Measurements from ENCODE around the gene ATP2C2. TPM values are rescaled to one million over a fixed set of nuclear protein-coding genes. Genes with fewer than 3 reads are reported as not detected.

The ATP2C2 gene
- polyA plus RNA-seq, 1 of the 3 experiments (the other 2 are of a cell fraction): 0.33 TPM

DNA sequence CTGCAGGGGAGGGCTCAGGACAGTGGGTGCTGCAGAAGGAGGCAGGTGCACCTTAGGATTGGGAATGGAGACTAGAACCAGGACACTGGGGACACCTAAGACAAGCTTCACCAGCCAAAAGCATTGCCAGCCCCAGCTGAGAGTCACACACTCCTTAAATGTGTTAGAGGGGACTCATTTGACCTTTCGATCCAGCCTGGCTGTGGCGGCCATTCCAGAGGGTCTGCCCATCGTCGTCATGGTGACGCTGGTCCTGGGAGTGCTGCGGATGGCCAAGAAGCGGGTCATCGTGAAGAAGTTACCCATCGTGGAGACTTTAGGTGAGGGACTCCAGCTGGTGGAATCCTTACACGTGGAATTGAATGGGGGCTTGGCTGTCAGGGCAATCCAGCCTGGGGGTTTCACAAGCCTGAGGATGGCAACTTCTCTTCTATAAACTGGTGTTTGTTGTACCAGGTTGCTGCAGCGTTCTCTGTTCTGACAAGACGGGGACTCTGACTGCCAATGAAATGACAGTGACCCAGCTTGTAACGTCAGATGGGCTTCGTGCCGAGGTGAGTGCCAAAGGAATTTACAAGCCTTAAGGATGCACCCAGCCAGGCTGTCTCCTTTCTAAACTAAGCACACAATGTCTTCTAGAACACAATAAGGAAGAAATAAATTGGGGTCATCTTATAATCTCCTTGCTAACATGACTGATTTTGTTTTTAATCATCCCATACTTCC lies 70.8 kb downstream of the ATP2C2 start (continued):
- no peak for TF ChIP-seq YY1 (IDR thresholded peaks at IDR 0.05; ENCODE audit: low read depth)
- no peak for TF ChIP-seq SIN3A (IDR thresholded peaks at IDR 0.05; ENCODE audit: borderline replicate concordance, low read depth, low read length)
- TF ChIP-seq NFIC (IDR thresholded peaks at IDR 0.05; ENCODE audit: borderline replicate concordance): no peak
- TF ChIP-seq ELF1 (IDR thresholded peaks at IDR 0.05): no peak
- no peak for TF ChIP-seq IRF3 (IDR thresholded peaks at IDR 0.05; ENCODE audit: low read depth, low read length)

GRCh38 chr16:84442416-84443145 lies 74.2 kb downstream of the ATP2C2 start:
- no peaks in the 10 kb centered on the region for H4K20me1 ChIP-seq (ENCODE audit: insufficient read depth)
- no peak overlapping the region for H3K4me3 ChIP-seq (ENCODE audit: low read depth in 2 of 2, low read length in 1 of 2)
- no peak overlapping the region for H3K9ac ChIP-seq
- DNase-seq: no peak
- H3K27ac ChIP-seq (ENCODE audit: low read depth in 2 of 2, low read length in 1 of 2): no peak overlapping the region
- no peaks in the 10 kb centered on the region for H3K79me2 ChIP-seq (ENCODE audit: insufficient read depth)
- H3K27me3 ChIP-seq (ENCODE audit: insufficient read depth): peaks cover 11% of the 10 kb centered on the region; the same call in 1 of the 2 replicates
- CTCF ChIA-PET: interaction anchor here (1.0 kb wide), 1 partner anchor 41 kb away, joined by 3 read pairs; no protein-coding TSS in a partner anchor
- H3K36me3 ChIP-seq (replicated peaks in 1 of 2; ENCODE audit: control insufficient read depth in 1 of 2, insufficient read depth in 2 of 2, low read length in 1 of 2): no peaks in the 10 kb centered on the region
- POLR2A ChIA-PET: no interaction called here
- no peak overlapping the region for H3K4me2 ChIP-seq
- peaks cover 0 to 5% of the 10 kb centered on the region in 2 experiments; a peak in 1 of 4 replicates for H3K4me1 ChIP-seq (ENCODE audit: control insufficient read depth in 1 of 2, insufficient read depth in 2 of 2, low read depth in 1 of 2, low read length in 1 of 2)
- no peak for TF ChIP-seq NFIC (IDR thresholded peaks at IDR 0.05; ENCODE audit: borderline replicate concordance)
- no peak for TF ChIP-seq SIN3A (IDR thresholded peaks at IDR 0.05; ENCODE audit: borderline replicate concordance, low read depth, low read length)
- no peak for TF ChIP-seq IRF3 (IDR thresholded peaks at IDR 0.05; ENCODE audit: low read depth, low read length)
- no peak for TF ChIP-seq MXI1 (IDR thresholded peaks at IDR 0.05; ENCODE audit: low read depth, low read length)
- TF ChIP-seq MEF2A (IDR thresholded peaks at IDR 0.05; ENCODE audit: borderline replicate concordance, low read depth): no peak
- TF ChIP-seq JUND (IDR thresholded peaks at IDR 0.05): no peak
- TF ChIP-seq FOXM1 (IDR thresholded peaks at IDR 0.05; ENCODE audit: low read depth): no peak
- no peak for TF ChIP-seq FOXJ3 (CRISPR knock-in tag; IDR thresholded peaks at IDR 0.05)
- TF ChIP-seq EP300 (IDR thresholded peaks at IDR 0.05; ENCODE audit: borderline replicate concordance in 1 of 2, low read depth in 1 of 2, low read length in 1 of 2): no peak
- no peak for TF ChIP-seq TCF12 (IDR thresholded peaks at IDR 0.05)
- TF ChIP-seq, protein P1, sequence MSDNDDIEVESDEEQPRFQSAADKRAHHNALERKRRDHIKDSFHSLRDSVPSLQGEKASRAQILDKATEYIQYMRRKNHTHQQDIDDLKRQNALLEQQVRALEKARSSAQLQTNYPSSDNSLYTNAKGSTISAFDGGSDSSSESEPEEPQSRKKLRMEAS (IDR thresholded peaks at IDR 0.05; ENCODE audit: low read depth): no peak
- TF ChIP-seq RAD21 (IDR thresholded peaks at IDR 0.05; ENCODE audit: low read length): no peak
- TF ChIP-seq REST (IDR thresholded peaks at IDR 0.05; ENCODE audit: low read depth, low read length): no peak
- no peak for TF ChIP-seq RXRA (IDR thresholded peaks at IDR 0.05; ENCODE audit: borderline replicate concordance, low read depth)
- TF ChIP-seq, protein P2, sequence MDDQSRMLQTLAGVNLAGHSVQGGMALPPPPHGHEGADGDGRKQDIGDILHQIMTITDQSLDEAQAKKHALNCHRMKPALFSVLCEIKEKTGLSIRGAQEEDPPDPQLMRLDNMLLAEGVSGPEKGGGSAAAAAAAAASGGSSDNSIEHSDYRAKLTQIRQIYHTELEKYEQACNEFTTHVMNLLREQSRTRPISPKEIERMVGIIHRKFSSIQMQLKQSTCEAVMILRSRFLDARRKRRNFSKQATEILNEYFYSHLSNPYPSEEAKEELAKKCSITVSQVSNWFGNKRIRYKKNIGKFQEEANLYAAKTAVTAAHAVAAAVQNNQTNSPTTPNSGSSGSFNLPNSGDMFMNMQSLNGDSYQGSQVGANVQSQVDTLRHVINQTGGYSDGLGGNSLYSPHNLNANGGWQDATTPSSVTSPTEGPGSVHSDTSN (IDR thresholded peaks at IDR 0.05): no peak
- H3F3A ChIP-seq (replicated peaks; ENCODE audit: insufficient read depth): peaks cover 9% of the 10 kb centered on the region
- WGBS (ENCODE audit: low lambda C conversion rate): 70% methylated on average over 13 of the region's 19 CpGs
- no peaks in the 10 kb centered on the region for H3K9me2 ChIP-seq
- H2AFZ ChIP-seq (ENCODE audit: low read depth): no peak overlapping the region
- H3K9me3 ChIP-seq: no peaks in the 10 kb centered on the region

Measured in SK-N-SH (cell line).